Neural progenitor cell (in vitro differentiated cells): ENCODE results near the gene IGSF9. TPM values are rescaled to one million over a fixed set of nuclear protein-coding genes. Genes with fewer than 3 reads are reported as not detected.

Experiments
- DNase-seq: peaks from one replicate; pipeline ENCODE4 v3.0.0-alpha.2; 2016; ENCODE audit warnings: low spot score
- H2AFZ ChIP-seq: fragments of 200-600 bp; sonication (generic); replicated peaks from 2 replicates; pipeline ENCODE4 v1.6.1; 2016; ENCODE audit warnings: antibody characterized with exemption
- H3F3A ChIP-seq: fragments of 200-600 bp; sonication (generic); 2 replicates; pipeline ENCODE4 v1.6.1; 2016; ENCODE audit warnings: antibody characterized with exemption, low read depth
- H3K27ac ChIP-seq: fragments of 200-600 bp; sonication (generic); 2 replicates; pipeline ENCODE4 v1.5.1; 2016; ENCODE audit warnings: mild to moderate bottlenecking
- H3K27me3 ChIP-seq: fragments of 200-600 bp; sonication (generic); 2 replicates; pipeline ENCODE4 v1.6.1; 2016; ENCODE audit warnings: mild to moderate bottlenecking, moderate library complexity
- H3K36me3 ChIP-seq: fragments of 200-600 bp; sonication (generic); 2 replicates; pipeline ENCODE4 v1.5.1; 2016
- H3K4me1 ChIP-seq: fragments of 200-600 bp; sonication (generic); 2 replicates; pipeline ENCODE4 v1.6.1; 2016; ENCODE audit warnings: mixed run types
- H3K4me2 ChIP-seq: fragments of 200-600 bp; sonication (generic); 2 replicates; pipeline ENCODE4 v1.6.1; 2016
- H3K4me3 ChIP-seq: fragments of 200-600 bp; sonication (generic); 2 replicates; pipeline ENCODE4 v1.5.1; 2016
- H3K79me2 ChIP-seq: fragments of 200-600 bp; sonication (generic); 2 replicates; pipeline ENCODE4 v1.6.1; 2016; ENCODE audit warnings: low read depth
- H3K9ac ChIP-seq: fragments of 200-600 bp; sonication (generic); 2 replicates; pipeline ENCODE4 v1.6.1; 2016
- H3K9me3 ChIP-seq: fragments of 200-600 bp; sonication (generic); 2 replicates; pipeline ENCODE4 v1.5.1; 2016; ENCODE audit warnings: low read depth
- H4K20me1 ChIP-seq: fragments of 200-600 bp; sonication (generic); 2 replicates; pipeline ENCODE4 v1.6.1; 2016; ENCODE audit warnings: low read depth
- H3K27ac Mint-ChIP-seq: 3 replicates; pipeline ENCODE4 v1.8.0; 2021; ENCODE audit warnings: mixed read lengths
- H3K27me3 Mint-ChIP-seq: 2 replicates; pipeline ENCODE4 v1.8.0; 2022; ENCODE audit warnings: low read depth, mild to moderate bottlenecking, inconsistent platforms, moderate library complexity, mixed read lengths; ENCODE audit not compliant: insufficient read depth
- H3K36me3 Mint-ChIP-seq: 3 replicates; pipeline ENCODE4 v1.8.0; 2021; ENCODE audit warnings: mixed read lengths
- H3K4me1 Mint-ChIP-seq: 3 replicates; pipeline ENCODE4 v1.8.0; 2021; ENCODE audit warnings: mixed read lengths
- H3K4me3 Mint-ChIP-seq: 3 replicates; pipeline ENCODE4 v1.8.0; 2021; ENCODE audit warnings: mild to moderate bottlenecking, moderate library complexity, mixed read lengths
- H3K9me3 Mint-ChIP-seq: 3 replicates; pipeline ENCODE4 v1.8.0; 2020; ENCODE audit warnings: mixed read lengths
- CTCF ChIP-seq: fragments of 200-600 bp; sonication (generic); IDR thresholded peaks from 2 replicates; pipeline ENCODE4 v1.5.1; 2017; ENCODE audit warnings: antibody characterized with exemption, mild to moderate bottlenecking
- EZH2 ChIP-seq: fragments of 200-600 bp; sonication (generic); IDR thresholded peaks from 2 replicates; pipeline ENCODE4 v1.6.1; 2017; ENCODE audit warnings: antibody characterized with exemption, mild to moderate bottlenecking, moderate library complexity
- EZH2phosphoT487 ChIP-seq: fragments of 200-600 bp; sonication (generic); IDR thresholded peaks from 2 replicates; pipeline ENCODE4 v1.6.1; 2017; ENCODE audit warnings: antibody characterized with exemption
- total RNA-seq: library from RNA; depleted of rRNA; stranded (reverse); fragments of >200 nt; gene quantifications from 2 replicates; pipeline ENCODE4 v1.2.3, GENCODE V29; 2015; ENCODE audit warnings: low replicate concordance

Gene IGSF9
- total RNA-seq, 1 donor from 2014 or later, result 3.3 TPM

GRCh38 chr1:159898527-159898926 is 46.9 kb downstream of the IGSF9 start:
- Histone ChIP-seq H3K36me3 (no peaks in the 10 kb centered on the region), H3K9me3 (no peaks in the 10 kb centered on the region), H2AFZ (no peak overlapping the region), H3F3A (peaks cover 14% of the 10 kb centered on the region), H3K9ac (no peak overlapping the region), H3K27ac (no peak overlapping the region), H4K20me1 (no peaks in the 10 kb centered on the region), H3K79me2 (no peaks in the 10 kb centered on the region), H3K4me1 (peaks cover 9% of the 10 kb centered on the region), H3K4me3 (no peak overlapping the region), H3K27me3 (peaks cover 18% of the 10 kb centered on the region), H3K4me2 (no peak overlapping the region)
- DNase-seq, result no peak
- no peak for TF ChIP-seq EZH2phosphoT487
- TF ChIP-seq EZH2, result no peak
- TF ChIP-seq CTCF, result no peak
- Mint-ChIP-seq H3K9me3 (peaks cover 4% of the 10 kb centered on the region), H3K36me3 (no peaks in the 10 kb centered on the region), H3K4me3 (no peak overlapping the region), H3K27me3 (peaks cover 11% of the 10 kb centered on the region), H3K4me1 (peaks cover 19% of the 10 kb centered on the region), H3K27ac (no peak overlapping the region)

GRCh38 chr1:159897962-159898361 is 47.5 kb downstream of the IGSF9 start:
- no peak overlapping the region for H3K4me3 ChIP-seq
- H3F3A ChIP-seq, result peaks cover 14% of the 10 kb centered on the region
- H3K27ac Mint-ChIP-seq, result peak overlapping the region; percentile 6
- no peaks in the 10 kb centered on the region for H3K79me2 ChIP-seq
- H3K27me3 Mint-ChIP-seq, result peaks cover 11% of the 10 kb centered on the region
- H2AFZ ChIP-seq, result no peak overlapping the region
- no peak for DNase-seq
- H3K36me3 Mint-ChIP-seq, result no peaks in the 10 kb centered on the region
- H3K9ac ChIP-seq, result no peak overlapping the region
- TF ChIP-seq EZH2phosphoT487, result no peak
- TF ChIP-seq CTCF, result no peak
- TF ChIP-seq EZH2, result no peak
- H3K4me1 Mint-ChIP-seq, result peaks cover 22% of the 10 kb centered on the region
- H4K20me1 ChIP-seq, result no peaks in the 10 kb centered on the region
- no peaks in the 10 kb centered on the region for H3K9me3 ChIP-seq
- H3K9me3 Mint-ChIP-seq, result no peaks in the 10 kb centered on the region
- peaks cover 18% of the 10 kb centered on the region for H3K27me3 ChIP-seq
- H3K36me3 ChIP-seq, result no peaks in the 10 kb centered on the region
- H3K27ac ChIP-seq, result no peak overlapping the region
- no peak overlapping the region for H3K4me2 ChIP-seq
- H3K4me1 ChIP-seq, result peaks cover 9% of the 10 kb centered on the region
- H3K4me3 Mint-ChIP-seq, result no peak overlapping the region

- H3K9me3 ChIP-seq, result no peaks in the 10 kb centered on the region
- Mint-ChIP-seq H3K27me3 (peaks cover 11% of the 10 kb centered on the region), H3K27ac (no peak overlapping the region), H3K36me3 (no peaks in the 10 kb centered on the region), H3K4me1 (peaks cover 22% of the 10 kb centered on the region), H3K4me3 (no peak overlapping the region), H3K9me3 (no peaks in the 10 kb centered on the region)
- H3K9ac ChIP-seq, result no peak overlapping the region
- no peak overlapping the region for H3K4me3 ChIP-seq
- peaks cover 18% of the 10 kb centered on the region for H3K27me3 ChIP-seq
- H3K36me3 ChIP-seq, result no peaks in the 10 kb centered on the region
- no peaks in the 10 kb centered on the region for H4K20me1 ChIP-seq
- TF ChIP-seq EZH2phosphoT487 (no peak), CTCF (no peak), EZH2 (no peak)
- H3F3A ChIP-seq, result peaks cover 14% of the 10 kb centered on the region
- no peak overlapping the region for H2AFZ ChIP-seq
- peaks cover 9% of the 10 kb centered on the region for H3K4me1 ChIP-seq
- H3K4me2 ChIP-seq, result no peak overlapping the region
- no peak overlapping the region for H3K27ac ChIP-seq
- no peak for DNase-seq
- no peaks in the 10 kb centered on the region for H3K79me2 ChIP-seq
Measured at GRCh38 chr1:159896546-159896930, 48.9 kb downstream of the IGSF9 start.
